ENCODE measurements around the gene ZDHHC1. TPM values are rescaled to one million over a fixed set of nuclear protein-coding genes. Genes with fewer than 3 reads are reported as not detected.

Gene ZDHHC1
- polyA plus RNA-seq, 3 donors: 3.3 to 14.2 (median 6.0) TPM

DNA sequence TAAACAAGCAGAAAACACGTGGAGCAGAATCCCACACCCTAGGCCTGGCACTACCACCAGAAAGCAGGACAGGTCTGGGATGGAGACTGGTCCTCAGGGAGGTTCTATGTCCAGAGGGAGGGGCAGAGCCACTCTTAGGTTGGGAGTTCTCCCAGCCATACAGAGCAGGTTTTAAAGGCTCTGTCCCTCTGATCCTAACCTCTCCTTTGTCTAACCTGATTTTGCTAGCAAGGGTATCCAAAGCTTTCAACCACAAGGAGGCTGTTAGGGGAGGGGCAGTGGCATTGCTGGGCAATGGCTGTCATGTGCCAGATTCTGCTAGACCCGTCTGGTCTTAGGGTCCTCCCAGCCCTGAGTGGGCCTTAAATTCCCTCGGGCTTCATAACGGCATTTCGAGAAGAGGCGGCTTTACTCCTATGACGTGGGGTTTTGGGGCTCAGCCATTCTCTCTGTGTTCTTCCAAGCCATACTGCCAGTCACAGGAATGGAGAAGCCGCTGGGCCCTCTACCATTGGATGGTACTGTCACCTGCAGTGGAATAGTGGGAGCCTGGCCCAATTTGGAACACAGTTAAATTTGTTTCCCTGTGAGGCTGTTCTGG, 28.7 kb downstream of the ZDHHC1 start:
- Mint-ChIP-seq H3K27me3 (ENCODE audit: low read depth in 3 of 3) (peaks cover 11 to 27% (median 21%) of the 10 kb centered on the region in 3 donors), H3K27ac (no peak overlapping the region), H3K4me3 (no peak overlapping the region), H3K4me1 (peaks cover 38% of the 10 kb centered on the region), H3K36me3 (peaks cover 15 to 24% of the 10 kb centered on the region in 2 donors), H3K9me3 (peaks cover 0 to 4% (median 0%) of the 10 kb centered on the region in 7 donors)
- H3K4me2 ChIP-seq (replicated peaks; ENCODE audit: extremely low read depth, low read length, poor library complexity, severe bottlenecking): no peak overlapping the region
- TF ChIP-seq, protein P1, sequence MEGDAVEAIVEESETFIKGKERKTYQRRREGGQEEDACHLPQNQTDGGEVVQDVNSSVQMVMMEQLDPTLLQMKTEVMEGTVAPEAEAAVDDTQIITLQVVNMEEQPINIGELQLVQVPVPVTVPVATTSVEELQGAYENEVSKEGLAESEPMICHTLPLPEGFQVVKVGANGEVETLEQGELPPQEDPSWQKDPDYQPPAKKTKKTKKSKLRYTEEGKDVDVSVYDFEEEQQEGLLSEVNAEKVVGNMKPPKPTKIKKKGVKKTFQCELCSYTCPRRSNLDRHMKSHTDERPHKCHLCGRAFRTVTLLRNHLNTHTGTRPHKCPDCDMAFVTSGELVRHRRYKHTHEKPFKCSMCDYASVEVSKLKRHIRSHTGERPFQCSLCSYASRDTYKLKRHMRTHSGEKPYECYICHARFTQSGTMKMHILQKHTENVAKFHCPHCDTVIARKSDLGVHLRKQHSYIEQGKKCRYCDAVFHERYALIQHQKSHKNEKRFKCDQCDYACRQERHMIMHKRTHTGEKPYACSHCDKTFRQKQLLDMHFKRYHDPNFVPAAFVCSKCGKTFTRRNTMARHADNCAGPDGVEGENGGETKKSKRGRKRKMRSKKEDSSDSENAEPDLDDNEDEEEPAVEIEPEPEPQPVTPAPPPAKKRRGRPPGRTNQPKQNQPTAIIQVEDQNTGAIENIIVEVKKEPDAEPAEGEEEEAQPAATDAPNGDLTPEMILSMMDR (IDR thresholded peaks at IDR 0.05): no peak
- H3K9ac ChIP-seq (ENCODE audit: insufficient read depth, low read length, poor library complexity, severe bottlenecking): no peak overlapping the region
- H3K27me3 ChIP-seq (ENCODE audit: control insufficient read depth in 2 of 2, insufficient read depth in 2 of 2, low read length in 2 of 2): peaks cover 0 to 3% of the 10 kb centered on the region in 2 donors
- no peak for DNase-seq
- H3K27ac ChIP-seq (ENCODE audit: low read depth in 1 of 2, low read length in 2 of 2): no peak overlapping the region
- H3K4me3 ChIP-seq (replicated peaks in 1 of 3; ENCODE audit: low read depth in 2 of 3, low read length in 3 of 3): no peak overlapping the region
- H3K36me3 ChIP-seq (replicated peaks in 1 of 2; ENCODE audit: control insufficient read depth in 1 of 2, insufficient read depth in 2 of 2, low read length in 2 of 2): no peaks in the 10 kb centered on the region
- no peak overlapping the region for H2AFZ ChIP-seq (ENCODE audit: insufficient read depth, low read depth, low read length, poor library complexity, severe bottlenecking)
- WGBS (ENCODE audit: insufficient coverage): 94% methylated on average over 2 of the region's 8 CpGs
- intact Hi-C loops (cut with micrococcal nuclease): no loop called here
- H4K20me1 ChIP-seq (ENCODE audit: insufficient read depth, low read length): peaks cover 40% of the 10 kb centered on the region
- peaks cover 35 to 36% of the 10 kb centered on the region in 2 donors for H3K4me1 ChIP-seq (ENCODE audit: control insufficient read depth in 1 of 2, insufficient read depth in 2 of 2, low read length in 2 of 2)
- H3K79me2 ChIP-seq (ENCODE audit: insufficient read depth, low read length): no peaks in the 10 kb centered on the region
- no peaks in the 10 kb centered on the region for H3K9me3 ChIP-seq (replicated peaks in 1 of 2; ENCODE audit: control insufficient read depth in 1 of 2, insufficient read depth in 1 of 2, low read length in 2 of 2)

DNA sequence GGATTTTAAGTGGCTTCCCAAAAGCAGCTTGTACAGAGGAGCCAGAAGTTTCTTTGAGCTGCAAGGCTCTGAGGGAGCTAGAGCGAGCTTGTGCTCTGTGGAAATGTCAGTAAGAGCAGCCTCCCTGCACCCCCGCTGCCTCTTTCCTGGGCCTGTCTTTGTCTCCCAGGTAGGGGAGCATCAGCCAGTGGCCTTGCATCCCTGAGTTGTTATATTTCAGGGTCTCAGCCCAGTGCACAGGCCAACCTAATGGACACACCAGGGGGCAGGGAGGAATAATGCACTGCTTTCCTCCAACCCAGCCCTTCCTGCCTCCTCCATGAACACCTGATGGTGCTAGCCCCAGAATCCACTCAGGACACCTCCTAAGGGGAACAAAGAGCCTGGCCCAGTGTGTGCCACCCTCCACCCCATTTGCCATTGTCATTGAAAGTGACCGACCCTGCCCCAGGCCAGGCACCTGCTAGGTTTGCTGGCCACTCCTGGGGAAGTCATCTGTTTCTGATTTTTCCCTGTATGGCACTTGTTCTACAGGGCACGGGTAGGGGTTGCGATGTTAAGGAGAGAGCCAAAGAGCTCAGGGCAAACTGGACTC, 29.3 kb downstream of the ZDHHC1 start:
- Histone ChIP-seq H2AFZ (ENCODE audit: insufficient read depth, low read depth, low read length, poor library complexity, severe bottlenecking) (no peak overlapping the region), H3K9ac (ENCODE audit: insufficient read depth, low read length, poor library complexity, severe bottlenecking) (no peak overlapping the region), H4K20me1 (ENCODE audit: insufficient read depth, low read length) (peaks cover 33% of the 10 kb centered on the region), H3K9me3 (replicated peaks in 1 of 2; ENCODE audit: control insufficient read depth in 1 of 2, insufficient read depth in 1 of 2, low read length in 2 of 2) (no peaks in the 10 kb centered on the region), H3K27ac (ENCODE audit: low read depth in 1 of 2, low read length in 2 of 2) (no peak overlapping the region), H3K27me3 (ENCODE audit: control insufficient read depth in 2 of 2, insufficient read depth in 2 of 2, low read length in 2 of 2) (no peaks in the 10 kb centered on the region), H3K4me1 (ENCODE audit: control insufficient read depth in 1 of 2, insufficient read depth in 2 of 2, low read length in 2 of 2) (peaks cover 29% of the 10 kb centered on the region in 2 donors), H3K36me3 (replicated peaks in 1 of 2; ENCODE audit: control insufficient read depth in 1 of 2, insufficient read depth in 2 of 2, low read length in 2 of 2) (no peaks in the 10 kb centered on the region), H3K79me2 (ENCODE audit: insufficient read depth, low read length) (no peaks in the 10 kb centered on the region), H3K4me2 (replicated peaks; ENCODE audit: extremely low read depth, low read length, poor library complexity, severe bottlenecking) (no peak overlapping the region), H3K4me3 (replicated peaks in 1 of 3; ENCODE audit: low read depth in 2 of 3, low read length in 3 of 3) (no peak overlapping the region)
- 96% methylated on average over 5 of the region's 5 CpGs for WGBS (ENCODE audit: insufficient coverage)
- H3K9me3 Mint-ChIP-seq: no peaks in the 10 kb centered on the region
- peaks cover 12 to 20% of the 10 kb centered on the region in 2 donors for H3K36me3 Mint-ChIP-seq
- intact Hi-C loops (cut with micrococcal nuclease): no loop called here
- DNase-seq: no peak
- H3K4me3 Mint-ChIP-seq: no peak overlapping the region
- peaks cover 8 to 21% (median 15%) of the 10 kb centered on the region in 3 donors for H3K27me3 Mint-ChIP-seq (ENCODE audit: low read depth in 3 of 3)
- TF ChIP-seq, protein P1 (IDR thresholded peaks at IDR 0.05): no peak
- no peak overlapping the region for H3K27ac Mint-ChIP-seq
- H3K4me1 Mint-ChIP-seq: peaks cover 32% of the 10 kb centered on the region
